ENCODE results near the gene RAB23. TPM values are rescaled to one million over a fixed set of nuclear protein-coding genes. Genes with fewer than 3 reads are reported as not detected.

The RAB23 gene
- total RNA-seq, 2 experiments from 2014 or later: 3.5 to 4.1 TPM

- TF ChIP-seq, protein P1, sequence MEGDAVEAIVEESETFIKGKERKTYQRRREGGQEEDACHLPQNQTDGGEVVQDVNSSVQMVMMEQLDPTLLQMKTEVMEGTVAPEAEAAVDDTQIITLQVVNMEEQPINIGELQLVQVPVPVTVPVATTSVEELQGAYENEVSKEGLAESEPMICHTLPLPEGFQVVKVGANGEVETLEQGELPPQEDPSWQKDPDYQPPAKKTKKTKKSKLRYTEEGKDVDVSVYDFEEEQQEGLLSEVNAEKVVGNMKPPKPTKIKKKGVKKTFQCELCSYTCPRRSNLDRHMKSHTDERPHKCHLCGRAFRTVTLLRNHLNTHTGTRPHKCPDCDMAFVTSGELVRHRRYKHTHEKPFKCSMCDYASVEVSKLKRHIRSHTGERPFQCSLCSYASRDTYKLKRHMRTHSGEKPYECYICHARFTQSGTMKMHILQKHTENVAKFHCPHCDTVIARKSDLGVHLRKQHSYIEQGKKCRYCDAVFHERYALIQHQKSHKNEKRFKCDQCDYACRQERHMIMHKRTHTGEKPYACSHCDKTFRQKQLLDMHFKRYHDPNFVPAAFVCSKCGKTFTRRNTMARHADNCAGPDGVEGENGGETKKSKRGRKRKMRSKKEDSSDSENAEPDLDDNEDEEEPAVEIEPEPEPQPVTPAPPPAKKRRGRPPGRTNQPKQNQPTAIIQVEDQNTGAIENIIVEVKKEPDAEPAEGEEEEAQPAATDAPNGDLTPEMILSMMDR (conservative IDR thresholded peaks at IDR 0.05; ENCODE audit: low read length): no peak
- no peak for TF ChIP-seq EZH2phosphoT487 (IDR thresholded peaks at IDR 0.05; ENCODE audit: borderline replicate concordance, low read depth, low read length)
- POLR2A ChIA-PET: no interaction called here
- CTCF ChIA-PET (ENCODE audit: unreplicated experiment): no interaction called here
- Histone ChIP-seq H3K79me2 (ENCODE audit: insufficient read depth, low read depth, low read length) (peaks cover 29% of the 10 kb centered on the region), H3K27ac (ENCODE audit: low read depth, low read length, poor library complexity, severe bottlenecking) (no peak overlapping the region), H3K4me3 (ENCODE audit: low read depth, low read length, poor library complexity, severe bottlenecking) (no peak overlapping the region), H3K4me2 (ENCODE audit: low read length) (no peak overlapping the region), H3K9me3 (ENCODE audit: low read length) (no peaks in the 10 kb centered on the region), H3K36me3 (ENCODE audit: insufficient read depth, low read length) (peaks cover 84% of the 10 kb centered on the region), H2AFZ (ENCODE audit: low read length) (no peak overlapping the region), H3K4me1 (ENCODE audit: insufficient read depth, low read length, poor library complexity, severe bottlenecking) (no peaks in the 10 kb centered on the region), H4K20me1 (ENCODE audit: insufficient read depth, low read length) (0 out of 2 replicates have a peak, but pooled peaks cover 7% of the 10 kb centered on the region), H3K9me2 (ENCODE audit: insufficient read depth, low read length) (no peaks in the 10 kb centered on the region)
- intact Hi-C loops (cut with micrococcal nuclease; ENCODE audit: unreplicated experiment): no loop called here
- no peak for DNase-seq (ENCODE audit: low spot score)
- no TSS peak for BruUV-seq (replicated peaks)
Observed at GRCh38 chr6:57183336-57183735, 38.8 kb downstream of the RAB23 start.

- peaks cover 73% of the 10 kb centered on the region for H3K36me3 ChIP-seq (ENCODE audit: insufficient read depth, low read length)
- no peak overlapping the region for H3K27ac ChIP-seq (ENCODE audit: low read depth, low read length, poor library complexity, severe bottlenecking)
- no peaks in the 10 kb centered on the region for H3K4me1 ChIP-seq (ENCODE audit: insufficient read depth, low read length, poor library complexity, severe bottlenecking)
- ChIA-PET POLR2A (no interaction called here), CTCF (ENCODE audit: unreplicated experiment) (no interaction called here)
- no peak overlapping the region for H3K4me2 ChIP-seq (ENCODE audit: low read length)
- H3K4me3 ChIP-seq (ENCODE audit: low read depth, low read length, poor library complexity, severe bottlenecking): no peak overlapping the region
- DNase-seq (ENCODE audit: low spot score): no peak
- TF ChIP-seq, protein P1 (conservative IDR thresholded peaks at IDR 0.05; ENCODE audit: low read length): no peak
- TF ChIP-seq EZH2phosphoT487 (IDR thresholded peaks at IDR 0.05; ENCODE audit: borderline replicate concordance, low read depth, low read length): no peak
- intact Hi-C loops (cut with micrococcal nuclease; ENCODE audit: unreplicated experiment): no loop called here
- H3K9me3 ChIP-seq (ENCODE audit: low read length): no peaks in the 10 kb centered on the region
- no TSS peak for BruUV-seq (replicated peaks)
- H3K9me2 ChIP-seq (ENCODE audit: insufficient read depth, low read length): no peaks in the 10 kb centered on the region
- peaks cover 11% of the 10 kb centered on the region; the same call in 1 of the 2 replicates for H4K20me1 ChIP-seq (ENCODE audit: insufficient read depth, low read length)
- H2AFZ ChIP-seq (ENCODE audit: low read length): no peak overlapping the region
- H3K79me2 ChIP-seq (ENCODE audit: insufficient read depth, low read depth, low read length): peaks cover 42% of the 10 kb centered on the region
Observed at GRCh38 chr6:57182017-57182432, 40.1 kb downstream of the RAB23 start.

GRCh38 chr6:57180596-57180995 lies 41.5 kb downstream of the RAB23 start:
- no peaks in the 10 kb centered on the region for H3K4me1 ChIP-seq (ENCODE audit: insufficient read depth, low read length, poor library complexity, severe bottlenecking)
- H3K9me3 ChIP-seq (ENCODE audit: low read length): no peaks in the 10 kb centered on the region
- no peak overlapping the region for H3K4me2 ChIP-seq (ENCODE audit: low read length)
- BruUV-seq (replicated peaks): no TSS peak
- no peak overlapping the region for H2AFZ ChIP-seq (ENCODE audit: low read length)
- intact Hi-C loops (cut with micrococcal nuclease; ENCODE audit: unreplicated experiment): no loop called here
- H4K20me1 ChIP-seq (ENCODE audit: insufficient read depth, low read length): peaks cover 11% of the 10 kb centered on the region; the same call in 1 of the 2 replicates
- H3K27ac ChIP-seq (ENCODE audit: low read depth, low read length, poor library complexity, severe bottlenecking): no peak overlapping the region
- peaks cover 72% of the 10 kb centered on the region for H3K36me3 ChIP-seq (ENCODE audit: insufficient read depth, low read length)
- ChIA-PET CTCF (ENCODE audit: unreplicated experiment) (no interaction called here), POLR2A (no interaction called here)
- peaks cover 57% of the 10 kb centered on the region for H3K79me2 ChIP-seq (ENCODE audit: insufficient read depth, low read depth, low read length)
- no peak for TF ChIP-seq EZH2phosphoT487 (IDR thresholded peaks at IDR 0.05; ENCODE audit: borderline replicate concordance, low read depth, low read length)
- TF ChIP-seq, protein P1 (conservative IDR thresholded peaks at IDR 0.05; ENCODE audit: low read length): no peak
- no peak for DNase-seq (ENCODE audit: low spot score)
- H3K4me3 ChIP-seq (ENCODE audit: low read depth, low read length, poor library complexity, severe bottlenecking): no peak overlapping the region
- no peaks in the 10 kb centered on the region for H3K9me2 ChIP-seq (ENCODE audit: insufficient read depth, low read length)
